Panc1 (cell line): ENCODE results near the gene NR3C1. TPM values are rescaled to one million over a fixed set of nuclear protein-coding genes. Genes with fewer than 3 reads are reported as not detected.

Source experiments
- ATAC-seq: fragments of 200-7000 bp; cut with Tn5 transposase; 2 replicates; pipeline ENCODE4 v1.9.1; 2020; ENCODE audit warnings: mild to moderate bottlenecking, moderate library complexity
- BruUV-seq: library from RNA; stranded (reverse); fragments of 400-500 nt; replicated peaks from 2 replicates; lab custom pipeline; 2021; lab: Mats Ljungman, UMichigan
- CTCF ChIA-PET: fragments of 300-600 bp; sonication (Branson Sonifier 250); formaldehyde crosslinking; loops from one replicate; lab custom pipeline; 2022; ENCODE audit warnings: antibody characterized with exemption; lab: Charles Lee
- POLR2A ChIA-PET: fragments of 300-600 bp; sonication (Branson Sonifier 250); formaldehyde crosslinking; loops from one replicate; lab custom pipeline; 2022; ENCODE audit warnings: antibody characterized with exemption; lab: Charles Lee
- DNase-seq: peaks from one replicate; pipeline ENCODE4 v3.0.0-alpha.2; 2010; ENCODE audit warnings: low read depth, low spot score
- H3K27ac ChIP-seq: 2 replicates; pipeline ENCODE4 v1.5.1; 2011; ENCODE audit warnings: mild to moderate bottlenecking, low read length, inconsistent platforms
- H3K27me3 ChIP-seq: fragments of 200-500 bp; sonication (Bioruptor generic); 2 replicates; pipeline ENCODE4 v1.6.0; 2014; ENCODE audit warnings: low read length, inconsistent platforms; ENCODE audit not compliant: control insufficient read depth, insufficient read depth
- H3K36me3 ChIP-seq: fragments of 200-500 bp; sonication (Bioruptor generic); 2 replicates; pipeline ENCODE4 v1.5.1; 2014; ENCODE audit warnings: inconsistent platforms, mild to moderate bottlenecking, low read length, moderate library complexity; ENCODE audit not compliant: control insufficient read depth, insufficient read depth
- H3K4me1 ChIP-seq: 2 replicates; pipeline ENCODE4 v1.5.1; 2011; ENCODE audit warnings: inconsistent platforms, mild to moderate bottlenecking, low read length, moderate library complexity; ENCODE audit not compliant: control insufficient read depth, insufficient read depth
- H3K4me3 ChIP-seq, 2 experiments: 2 replicates each; pipeline ENCODE4 v1.5.1; 2011 to 2012; ENCODE audit warnings: low read depth in 2 of 2, low read length in 2 of 2, mild to moderate bottlenecking in 2 of 2, inconsistent platforms in 1 of 2, moderate library complexity in 1 of 2
- H3K9me3 ChIP-seq: fragments of 200-500 bp; sonication (Bioruptor generic); 2 replicates; pipeline ENCODE4 v1.5.1; 2014; ENCODE audit warnings: low read depth, mild to moderate bottlenecking, inconsistent platforms, low read length, moderate library complexity; ENCODE audit not compliant: control insufficient read depth, insufficient read depth
- CTCF ChIP-seq: fragments of 450-650 bp; IDR thresholded peaks from 2 replicates; pipeline ENCODE4 v1.5.1; 2017; ENCODE audit warnings: mild to moderate bottlenecking
- POLR2AphosphoS5 ChIP-seq: IDR thresholded peaks from 2 replicates; pipeline ENCODE4 v1.6.1; 2012; ENCODE audit warnings: mild to moderate bottlenecking, low read depth, low read length, moderate library complexity
- REST ChIP-seq, 2 experiments: IDR thresholded peaks; 2 replicates each; pipeline ENCODE4 v1.6.1; 2011 to 2012; ENCODE audit warnings: low read depth in 2 of 2, control low read depth in 1 of 2, low read length in 1 of 2, mild to moderate bottlenecking in 1 of 2, moderate library complexity in 1 of 2; ENCODE audit not compliant: insufficient read depth in 1 of 2
- SIN3A ChIP-seq: IDR thresholded peaks from 2 replicates; pipeline ENCODE4 v1.6.1; 2012; ENCODE audit warnings: low read depth, mild to moderate bottlenecking, low read length, moderate library complexity, borderline replicate concordance; ENCODE audit not compliant: insufficient read depth
- TCF7L2 ChIP-seq: IDR thresholded peaks from 2 replicates; pipeline ENCODE4 v1.6.1; 2011; ENCODE audit warnings: mild to moderate bottlenecking, low read depth, low read length, inconsistent platforms
- in situ Hi-C: cut with HindIII; loops from 2 replicates; pipeline ENCODE4 v1.10.0; 2016; ENCODE audit warnings: low sequenced_read_pairs, low pct_unique_long_range_greater_than_20kb
- intact Hi-C: fragments of 100-400 bp; cut with micrococcal nuclease; formaldehyde crosslinking; loops from one replicate; pipeline ENCODE4 v1.10.0; 2022; ENCODE audit not compliant: unreplicated experiment
- total RNA-seq: library from RNA; stranded (reverse); gene quantifications from one replicate; pipeline ENCODE4 v1.2.1, GENCODE V29; 2021; ENCODE audit not compliant: unreplicated experiment

Gene NR3C1
- total RNA-seq, 1 experiment from 2014 or later, result 52.6 TPM

GRCh38 chr5:143297756-143298155 lies 105.7 kb downstream of the NR3C1 start:
- no TSS peak for BruUV-seq
- CTCF ChIA-PET, result interaction anchor here (0.7 kb wide), 1 partner anchor 10 kb away, joined by 6 read pairs; no protein-coding TSS in a partner anchor

GRCh38 chr5:143290125-143290524 lies 113.4 kb downstream of the NR3C1 start:
- Histone ChIP-seq H3K27ac (no peak overlapping the region), H3K9me3 (no peaks in the 10 kb centered on the region), H3K4me3 (no peak overlapping the region), H3K36me3 (peaks cover 2% of the 10 kb centered on the region; the same call in 1 of the 2 replicates), H3K27me3 (no peaks in the 10 kb centered on the region), H3K4me1 (no peaks in the 10 kb centered on the region)
- intact Hi-C loops (no loop called here), in situ Hi-C loops (no loop called here)
- no TSS peak for BruUV-seq
- ATAC-seq (no peak), DNase-seq (no peak)
- TF ChIP-seq CTCF (no peak), REST (IDR thresholded peaks at IDR 0.05; ENCODE audit: insufficient read depth in 1 of 2, low read depth in 2 of 2, low read length in 1 of 2) (no peak), TCF7L2 (no peak), POLR2AphosphoS5 (no peak), SIN3A (no peak)
- POLR2A ChIA-PET, result no interaction called here
- CTCF ChIA-PET, result no interaction called here

More at GRCh38 chr5:143297756-143298155, 105.7 kb downstream of the NR3C1 start:
- intact Hi-C loops (no loop called here), in situ Hi-C loops (no loop called here)
- TF ChIP-seq CTCF (no peak), SIN3A (no peak), POLR2AphosphoS5 (no peak), REST (IDR thresholded peaks at IDR 0.05; ENCODE audit: insufficient read depth in 1 of 2, low read depth in 2 of 2, low read length in 1 of 2) (no peak), TCF7L2 (no peak)
- no peaks in the 10 kb centered on the region for H3K9me3 ChIP-seq
- peaks cover 19% of the 10 kb centered on the region; the same call in 1 of the 2 replicates for H3K36me3 ChIP-seq
- DNase-seq (no peak), ATAC-seq (no peak)
- POLR2A ChIA-PET, result no interaction called here
- H3K27ac ChIP-seq, result no peak overlapping the region
- no peaks in the 10 kb centered on the region for H3K27me3 ChIP-seq
- no peak overlapping the region for H3K4me3 ChIP-seq
- no peaks in the 10 kb centered on the region for H3K4me1 ChIP-seq
